Neural progenitor cell (in vitro differentiated cells): ENCODE measurements around the gene PYGM. TPM values are rescaled to one million over a fixed set of nuclear protein-coding genes. Genes with fewer than 3 reads are reported as not detected.
A peak's percentile ranks its signal among the peaks of the same experiment; 100 is the strongest.

Source experiments
- DNase-seq: peaks from one replicate; pipeline ENCODE4 v3.0.0-alpha.2; 2016; ENCODE audit warnings: low spot score
- H2AFZ ChIP-seq: fragments of 200-600 bp; sonication (generic); replicated peaks from 2 replicates; pipeline ENCODE4 v1.6.1; 2016; ENCODE audit warnings: antibody characterized with exemption
- H3F3A ChIP-seq: fragments of 200-600 bp; sonication (generic); 2 replicates; pipeline ENCODE4 v1.6.1; 2016; ENCODE audit warnings: antibody characterized with exemption, low read depth
- H3K27ac ChIP-seq: fragments of 200-600 bp; sonication (generic); 2 replicates; pipeline ENCODE4 v1.5.1; 2016; ENCODE audit warnings: mild to moderate bottlenecking
- H3K27me3 ChIP-seq: fragments of 200-600 bp; sonication (generic); 2 replicates; pipeline ENCODE4 v1.6.1; 2016; ENCODE audit warnings: mild to moderate bottlenecking, moderate library complexity
- H3K36me3 ChIP-seq: fragments of 200-600 bp; sonication (generic); 2 replicates; pipeline ENCODE4 v1.5.1; 2016
- H3K4me1 ChIP-seq: fragments of 200-600 bp; sonication (generic); 2 replicates; pipeline ENCODE4 v1.6.1; 2016; ENCODE audit warnings: mixed run types
- H3K4me2 ChIP-seq: fragments of 200-600 bp; sonication (generic); 2 replicates; pipeline ENCODE4 v1.6.1; 2016
- H3K4me3 ChIP-seq: fragments of 200-600 bp; sonication (generic); 2 replicates; pipeline ENCODE4 v1.5.1; 2016
- H3K79me2 ChIP-seq: fragments of 200-600 bp; sonication (generic); 2 replicates; pipeline ENCODE4 v1.6.1; 2016; ENCODE audit warnings: low read depth
- H3K9ac ChIP-seq: fragments of 200-600 bp; sonication (generic); 2 replicates; pipeline ENCODE4 v1.6.1; 2016
- H3K9me3 ChIP-seq: fragments of 200-600 bp; sonication (generic); 2 replicates; pipeline ENCODE4 v1.5.1; 2016; ENCODE audit warnings: low read depth
- H4K20me1 ChIP-seq: fragments of 200-600 bp; sonication (generic); 2 replicates; pipeline ENCODE4 v1.6.1; 2016; ENCODE audit warnings: low read depth
- H3K27ac Mint-ChIP-seq: 3 replicates; pipeline ENCODE4 v1.8.0; 2021; ENCODE audit warnings: mixed read lengths
- H3K27me3 Mint-ChIP-seq: 2 replicates; pipeline ENCODE4 v1.8.0; 2022; ENCODE audit warnings: low read depth, mild to moderate bottlenecking, inconsistent platforms, moderate library complexity, mixed read lengths; ENCODE audit not compliant: insufficient read depth
- H3K36me3 Mint-ChIP-seq: 3 replicates; pipeline ENCODE4 v1.8.0; 2021; ENCODE audit warnings: mixed read lengths
- H3K4me1 Mint-ChIP-seq: 3 replicates; pipeline ENCODE4 v1.8.0; 2021; ENCODE audit warnings: mixed read lengths
- H3K4me3 Mint-ChIP-seq: 3 replicates; pipeline ENCODE4 v1.8.0; 2021; ENCODE audit warnings: mild to moderate bottlenecking, moderate library complexity, mixed read lengths
- H3K9me3 Mint-ChIP-seq: 3 replicates; pipeline ENCODE4 v1.8.0; 2020; ENCODE audit warnings: mixed read lengths
- CTCF ChIP-seq: fragments of 200-600 bp; sonication (generic); IDR thresholded peaks from 2 replicates; pipeline ENCODE4 v1.5.1; 2017; ENCODE audit warnings: antibody characterized with exemption, mild to moderate bottlenecking
- EZH2 ChIP-seq: fragments of 200-600 bp; sonication (generic); IDR thresholded peaks from 2 replicates; pipeline ENCODE4 v1.6.1; 2017; ENCODE audit warnings: antibody characterized with exemption, mild to moderate bottlenecking, moderate library complexity
- EZH2phosphoT487 ChIP-seq: fragments of 200-600 bp; sonication (generic); IDR thresholded peaks from 2 replicates; pipeline ENCODE4 v1.6.1; 2017; ENCODE audit warnings: antibody characterized with exemption
- total RNA-seq: library from RNA; depleted of rRNA; stranded (reverse); fragments of >200 nt; gene quantifications from 2 replicates; pipeline ENCODE4 v1.2.3, GENCODE V29; 2015; ENCODE audit warnings: low replicate concordance

The PYGM gene
- total RNA-seq, 1 donor from 2014 or later = 1.4 TPM

- Mint-ChIP-seq H3K4me3 (peak overlapping the region; percentile 58), H3K27me3 (peaks cover 25% of the 10 kb centered on the region), H3K27ac (peak overlapping the region; percentile 72), H3K4me1 (peaks cover 70% of the 10 kb centered on the region), H3K9me3 (no peaks in the 10 kb centered on the region), H3K36me3 (peaks cover 16% of the 10 kb centered on the region)
- no peak overlapping the region for H3K4me2 ChIP-seq
- no peaks in the 10 kb centered on the region for H3K9me3 ChIP-seq
- DNase-seq = no peak
- H3K4me3 ChIP-seq = no peak overlapping the region
- H3K27me3 ChIP-seq = no peaks in the 10 kb centered on the region
- H2AFZ ChIP-seq = no peak overlapping the region
- H4K20me1 ChIP-seq = peaks cover 59% of the 10 kb centered on the region
- no peak overlapping the region for H3K27ac ChIP-seq
- peaks cover 11% of the 10 kb centered on the region for H3K79me2 ChIP-seq
- peaks cover 53% of the 10 kb centered on the region for H3K4me1 ChIP-seq
- H3F3A ChIP-seq = peaks cover 65% of the 10 kb centered on the region
- TF ChIP-seq CTCF = no peak
- no peak for TF ChIP-seq EZH2
- TF ChIP-seq EZH2phosphoT487 = no peak
- no peaks in the 10 kb centered on the region for H3K36me3 ChIP-seq
- H3K9ac ChIP-seq = no peak overlapping the region
Observed at GRCh38 chr11:64760759-64761420, 1.1 kb upstream of the PYGM start.

GRCh38 chr11:64759131-64759721, 548 bp downstream of the PYGM start:
- DNase-seq = no peak
- Histone ChIP-seq H2AFZ (no peak overlapping the region), H3K27me3 (no peaks in the 10 kb centered on the region), H3K9me3 (no peaks in the 10 kb centered on the region), H3K27ac (no peak overlapping the region), H3K4me1 (peaks cover 39% of the 10 kb centered on the region), H3K4me3 (no peak overlapping the region), H3K79me2 (no peaks in the 10 kb centered on the region), H3K4me2 (peak overlapping the region; percentile 64), H4K20me1 (peaks cover 43% of the 10 kb centered on the region), H3K36me3 (no peaks in the 10 kb centered on the region), H3F3A (peaks cover 49% of the 10 kb centered on the region), H3K9ac (no peak overlapping the region)
- Mint-ChIP-seq H3K9me3 (no peaks in the 10 kb centered on the region), H3K27me3 (peaks cover 26% of the 10 kb centered on the region), H3K4me3 (peak overlapping the region; percentile 77), H3K4me1 (peaks cover 55% of the 10 kb centered on the region), H3K27ac (peak overlapping the region; percentile 88), H3K36me3 (peaks cover 8% of the 10 kb centered on the region)
- TF ChIP-seq CTCF (no peak), EZH2 (no peak), EZH2phosphoT487 (no peak)

DNA sequence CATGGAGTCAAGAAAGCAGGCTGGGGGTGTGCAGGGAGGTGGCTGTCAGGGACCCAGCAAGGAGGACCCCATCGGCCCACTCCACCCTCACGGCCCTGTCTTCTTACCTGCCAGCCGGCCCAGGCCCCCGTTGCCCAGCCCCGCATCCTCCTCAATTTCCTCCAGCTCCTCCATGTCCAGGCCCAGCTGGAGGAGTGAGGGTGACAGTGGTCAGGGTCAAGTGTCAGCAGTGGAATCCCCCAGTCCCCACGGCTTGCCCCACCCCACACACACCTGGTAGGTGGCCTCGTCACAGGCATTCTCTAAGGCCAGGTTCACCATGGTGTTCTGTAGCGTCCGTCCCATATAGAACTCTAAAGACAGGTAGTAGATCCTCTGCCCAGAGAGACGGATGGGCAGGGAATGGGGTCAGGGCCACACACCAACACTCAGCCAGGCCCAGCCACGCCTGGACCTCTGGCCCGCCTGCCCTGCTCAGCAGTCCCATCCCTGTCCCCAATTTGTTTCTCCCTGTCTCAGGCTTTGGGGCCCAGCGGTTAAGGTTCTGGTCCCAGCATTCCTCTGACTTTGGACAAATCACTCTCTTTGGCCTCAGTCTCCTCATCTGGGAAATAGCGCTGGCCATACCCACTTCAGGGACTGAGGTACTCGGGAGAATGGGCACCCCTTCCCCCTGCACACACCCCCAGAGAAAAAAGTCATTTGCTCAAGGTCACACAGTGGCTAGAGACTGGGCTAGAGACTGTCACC, 1.3 kb downstream of the PYGM start:
- H3K36me3 ChIP-seq = no peaks in the 10 kb centered on the region

More for the DNA sequence above, 1.3 kb downstream of the PYGM start:
- H3K79me2 ChIP-seq = no peaks in the 10 kb centered on the region
- H3F3A ChIP-seq = peaks cover 42% of the 10 kb centered on the region
- H3K4me2 ChIP-seq = no peak overlapping the region
- H3K27ac Mint-ChIP-seq = no peak overlapping the region
- H3K27ac ChIP-seq = no peak overlapping the region
- no peak overlapping the region for H3K9ac ChIP-seq
- peaks cover 36% of the 10 kb centered on the region for H4K20me1 ChIP-seq
- no peak for TF ChIP-seq EZH2
- no peak for TF ChIP-seq CTCF
- no peak for TF ChIP-seq EZH2phosphoT487
- no peaks in the 10 kb centered on the region for H3K27me3 ChIP-seq
- peaks cover 48% of the 10 kb centered on the region for H3K4me1 Mint-ChIP-seq
- H3K4me3 Mint-ChIP-seq = peak overlapping the region; percentile 77
- H2AFZ ChIP-seq = no peak overlapping the region
- no peak for DNase-seq
- no peaks in the 10 kb centered on the region for H3K9me3 Mint-ChIP-seq
- H3K9me3 ChIP-seq = no peaks in the 10 kb centered on the region
- H3K4me3 ChIP-seq = no peak overlapping the region
- H3K4me1 ChIP-seq = peaks cover 32% of the 10 kb centered on the region
- peaks cover 8% of the 10 kb centered on the region for H3K36me3 Mint-ChIP-seq
- H3K27me3 Mint-ChIP-seq = peaks cover 26% of the 10 kb centered on the region
